Ishikawa (cell line): Measurements from ENCODE around the gene RASGRP2.
A peak's percentile ranks its signal among the peaks of the same experiment; 100 is the strongest.

ENCODE experiments used
- CEBPB ChIP-seq: IDR thresholded peaks from 2 replicates; pipeline ENCODE4 v1.6.1; 2012
- CREB1 ChIP-seq: IDR thresholded peaks from 2 replicates; pipeline ENCODE4 v1.6.1; 2012; ENCODE audit warnings: low read depth
- EGR1 ChIP-seq: IDR thresholded peaks from 2 replicates; pipeline ENCODE4 v1.6.1; 2012
- EP300 ChIP-seq: IDR thresholded peaks from 2 replicates; pipeline ENCODE4 v1.6.1; 2012; ENCODE audit warnings: borderline replicate concordance
- FOXM1 ChIP-seq: IDR thresholded peaks from 2 replicates; pipeline ENCODE4 v1.6.1; 2012; ENCODE audit warnings: low read depth, borderline replicate concordance
- MAX ChIP-seq: IDR thresholded peaks from 2 replicates; pipeline ENCODE4 v1.6.1; 2012
- NFIC ChIP-seq: IDR thresholded peaks from 2 replicates; pipeline ENCODE4 v1.6.1; 2012
- RAD21 ChIP-seq: IDR thresholded peaks from 2 replicates; pipeline ENCODE4 v1.6.1; 2012; ENCODE audit warnings: low read depth
- REST ChIP-seq: IDR thresholded peaks from 2 replicates; pipeline ENCODE4 v1.6.1; 2012; ENCODE audit warnings: low read depth, mild to moderate bottlenecking
- TAF1 ChIP-seq: IDR thresholded peaks from 2 replicates; pipeline ENCODE4 v1.6.1; 2012; ENCODE audit warnings: low read depth, mild to moderate bottlenecking
- TCF12 ChIP-seq: IDR thresholded peaks from 2 replicates; pipeline ENCODE4 v1.6.1; 2012; ENCODE audit warnings: low read depth
- TEAD4 ChIP-seq: IDR thresholded peaks from 2 replicates; pipeline ENCODE4 v1.6.1; 2012
- USF1 ChIP-seq: IDR thresholded peaks from 2 replicates; pipeline ENCODE4 v1.6.1; 2012
- YY1 ChIP-seq: IDR thresholded peaks from 2 replicates; pipeline ENCODE4 v1.6.1; 2012; ENCODE audit warnings: low read depth
- ZBTB7A ChIP-seq: IDR thresholded peaks from 2 replicates; pipeline ENCODE4 v1.6.1; 2012; ENCODE audit warnings: low read depth

Gene RASGRP2

GRCh38 chr11:64745189-64745520 is 1.2 kb upstream of the RASGRP2 start:
- TF ChIP-seq EGR1 (no peak), TAF1 (no peak), YY1 (no peak), ZBTB7A (peak; percentile 96)

GRCh38 chr11:64744544-64745188 is 724 bp upstream of the RASGRP2 start:
- no peak for TF ChIP-seq NFIC
- TF ChIP-seq EGR1 = peak; percentile 60; the same call in 1 of the 2 replicates

- TF ChIP-seq ZBTB7A (peak; percentile 86; the same call in 1 of the 2 replicates), CEBPB (peak; percentile 77), TEAD4 (peak; percentile 65), NFIC (no peak), EGR1 (0 out of 2 replicates have a peak, but pooled peaks have one; percentile 3), TCF12 (peak; percentile 41; the same call in 1 of the 2 replicates), REST (no peak), YY1 (no peak), TAF1 (0 out of 2 replicates have a peak, but pooled peaks have one; percentile 15), RAD21 (peak; percentile 38; the same call in 1 of the 2 replicates), FOXM1 (no peak)
Measured at GRCh38 chr11:64742889-64743590, 902 bp downstream of the RASGRP2 start.

- TF ChIP-seq TCF12 (no peak; the same call in 1 of the 2 replicates), RAD21 (no peak), EGR1 (no peak), NFIC (no peak)
Measured at GRCh38 chr11:64742087-64742888, 1.7 kb downstream of the RASGRP2 start.

GRCh38 chr11:64741375-64742086 is 2.4 kb downstream of the RASGRP2 start:
- TF ChIP-seq USF1 = no peak
- TF ChIP-seq EGR1 = no peak
- no peak for TF ChIP-seq TCF12
- no peak for TF ChIP-seq EP300
- TF ChIP-seq YY1 = no peak
- no peak for TF ChIP-seq TAF1
- no peak for TF ChIP-seq CEBPB

GRCh38 chr11:64739871-64740270 is 4.1 kb downstream of the RASGRP2 start:
- TF ChIP-seq TEAD4 (no peak), CEBPB (no peak), TAF1 (no peak), USF1 (no peak), YY1 (no peak), MAX (no peak), EGR1 (no peak), RAD21 (no peak)

GRCh38 chr11:64736654-64737053 is 7.3 kb downstream of the RASGRP2 start:
- TF ChIP-seq TCF12 (no peak), TAF1 (no peak), EP300 (no peak), FOXM1 (no peak), ZBTB7A (no peak), MAX (no peak), YY1 (no peak), REST (no peak; the same call in 1 of the 2 replicates), RAD21 (no peak), CREB1 (no peak), USF1 (no peak), CEBPB (no peak), EGR1 (no peak), NFIC (no peak), TEAD4 (no peak)
